Stimulated activated CD8-positive, alpha-beta memory T cell treated with anti-CD3 and anti-CD28 coated beads, Interleukin-12 subunit alpha, Interleukin-12 subunit beta, amount 100 ng/mL, for 24 hours (primary cell): ENCODE measurements around the gene PSORS1C2.
"Not testable (repeated sequence)": the region's sequence is repeated elsewhere in the genome, so short reads cannot be mapped to it uniquely, and the experiment has no call there.

Experiments
- DNase-seq: peaks from one replicate; pipeline ENCODE4 v3.0.0-alpha.2; 2020; ENCODE audit errors: extremely low read depth

PSORS1C2 gene

GRCh38 chr6:31138982-31139381 is at the start of gene PSORS1C2:
Gene PSORS1C2, minus strand, starts transcription at chr6:31139066. Its CDS starts 40 bp downstream, at chr6:31139026.
- no peak for DNase-seq

- DNase-seq: no peak
Measured at GRCh38 chr6:31187780-31188194, 48.9 kb upstream of the PSORS1C2 start.

- no peak for DNase-seq
Measured at GRCh38 chr6:31186052-31186734, 47.3 kb upstream of the PSORS1C2 start.

- not testable (repeated sequence) for DNase-seq
Measured at GRCh38 chr6:31185695-31186051, 46.8 kb upstream of the PSORS1C2 start.

GRCh38 chr6:31183859-31184258 is 45.0 kb upstream of the PSORS1C2 start:
- DNase-seq: not testable (repeated sequence)

GRCh38 chr6:31183287-31183686 is 44.4 kb upstream of the PSORS1C2 start:
- not testable (repeated sequence) for DNase-seq

GRCh38 chr6:31180500-31180899 is 41.6 kb upstream of the PSORS1C2 start:
- no peak for DNase-seq

- DNase-seq: no peak
Measured at GRCh38 chr6:31179896-31180295, 41.0 kb upstream of the PSORS1C2 start.

- DNase-seq: no peak
Measured at GRCh38 chr6:31179042-31179386, 40.1 kb upstream of the PSORS1C2 start.

GRCh38 chr6:31178143-31179041 is 39.5 kb upstream of the PSORS1C2 start:
- DNase-seq: no peak

GRCh38 chr6:31175971-31176370 is 37.1 kb upstream of the PSORS1C2 start:
- no peak for DNase-seq

- no peak for DNase-seq
Measured at GRCh38 chr6:31174378-31174777, 35.5 kb upstream of the PSORS1C2 start.

GRCh38 chr6:31173406-31173805 is 34.5 kb upstream of the PSORS1C2 start:
- DNase-seq: no peak

- DNase-seq: no peak
Measured at GRCh38 chr6:31172973-31173384, 34.1 kb upstream of the PSORS1C2 start.

- DNase-seq: no peak
Measured at GRCh38 chr6:31171931-31172905, 33.4 kb upstream of the PSORS1C2 start.

GRCh38 chr6:31170987-31171671 is 32.3 kb upstream of the PSORS1C2 start:
- no peak for DNase-seq

- DNase-seq: no peak
Measured at GRCh38 chr6:31170600-31170881, 31.7 kb upstream of the PSORS1C2 start, which contains the start of gene POU5F1. Gene POU5F1, minus strand, starts transcription at chr6:31170682. Its CDS starts 62 bp downstream, at chr6:31170620.

- DNase-seq: not testable (repeated sequence)
Measured at GRCh38 chr6:31169858-31170599, 31.2 kb upstream of the PSORS1C2 start.

GRCh38 chr6:31169123-31169857 is 30.4 kb upstream of the PSORS1C2 start:
- no peak for DNase-seq

- no peak for DNase-seq
Measured at GRCh38 chr6:31168606-31169005, 29.7 kb upstream of the PSORS1C2 start.
